Upper lobe of left lung (tissue), 6 donors: ENCODE data around the gene SUFU. TPM values are rescaled to one million over a fixed set of nuclear protein-coding genes. Genes with fewer than 3 reads are reported as not detected.

Experiments
- ATAC-seq, 2 donors: fragments of 200-7000 bp; cut with Tn5 transposase; one replicate each; pipeline ENCODE4 v1.9.1; 2022; ENCODE audit warnings: mild to moderate bottlenecking in 2 of 2, moderate library complexity in 2 of 2; ENCODE audit not compliant: low FRiP score in 2 of 2
- DNase-seq, 2 donors: peaks; one replicate each; pipeline ENCODE4 v3.0.0-alpha.2; 2019 to 2020
- H3K27ac ChIP-seq, 4 donors: fragments of 200-600 bp; sonication (generic); one replicate each; pipeline ENCODE4 v1.5.1; 2016 to 2019
- H3K27me3 ChIP-seq, 4 donors: fragments of 200-600 bp; sonication (generic); one replicate each; pipeline ENCODE4 v1.5.1; 2017 to 2019
- H3K36me3 ChIP-seq, 4 donors: fragments of 200-600 bp; sonication (generic); one replicate each; pipeline ENCODE4 v1.5.1; 2016 to 2019
- H3K4me1 ChIP-seq, 4 donors: fragments of 200-600 bp; sonication (generic); one replicate each; pipeline ENCODE4 v1.5.1; 2018 to 2019
- H3K4me3 ChIP-seq, 4 donors: fragments of 200-600 bp; sonication (generic); one replicate each; pipeline ENCODE4 v1.5.1; 2017 to 2019; ENCODE audit warnings: mild to moderate bottlenecking in 2 of 4, moderate library complexity in 1 of 4
- H3K9me3 ChIP-seq, 4 donors: fragments of 200-600 bp; sonication (generic); one replicate each; pipeline ENCODE4 v1.5.1; 2018 to 2019
- EP300 ChIP-seq, 4 donors: sonication (generic); formaldehyde crosslinking; IDR thresholded peaks; one replicate each; pipeline ENCODE4 v1.5.1; 2017; ENCODE audit warnings: antibody characterized with exemption in 4 of 4, control low read depth in 2 of 4
- POLR2A ChIP-seq, 4 donors: fragments of 450-650 bp; IDR thresholded peaks; one replicate each; pipeline ENCODE4 v1.5.1; 2016 to 2017; ENCODE audit warnings: antibody characterized with exemption in 4 of 4, mild to moderate bottlenecking in 2 of 4
- POLR2AphosphoS5 ChIP-seq, 2 donors: sonication (generic); formaldehyde crosslinking; IDR thresholded peaks; one replicate each; pipeline ENCODE4 v1.5.1; 2017; ENCODE audit warnings: antibody characterized with exemption in 2 of 2
- WGBS, 2 donors: methylation state at CpG; one replicate each; pipeline ENCODE4 v1.1.5; 2017 to 2018; 5-methylcytosine and 5-hydroxymethylcytosine counted together
- total RNA-seq, 6 donors: library from RNA; depleted of rRNA in 4 of 6; stranded (reverse); fragments of >200 nt in 4 of 6; gene quantifications; one replicate each; pipeline versions ENCODE4 v1.1.0 to v1.2.1, GENCODE V29; 2016 to 2021
- TF ChIP-seq, protein P1 (sequence below), 6 experiments: fragments of 450-650 bp in 4 of 6; fragments of 200-600 bp in 2 of 6; sonication (generic) in 2 of 6; IDR thresholded peaks; one replicate each; pipeline ENCODE4 v1.5.1; 2016 to 2019; ENCODE audit warnings: antibody characterized with exemption in 6 of 6
- donor health status: DM: no; HTN: no; CAD: no; lungs with moderate emphysema.
- donor health status: DM: no; HTN: yes; CAD: no; lungs with severe emphysema.

The SUFU gene
- total RNA-seq, 6 donors from 2014 or later, result 4.1 to 15.7 (median 11.9) TPM

DNA sequence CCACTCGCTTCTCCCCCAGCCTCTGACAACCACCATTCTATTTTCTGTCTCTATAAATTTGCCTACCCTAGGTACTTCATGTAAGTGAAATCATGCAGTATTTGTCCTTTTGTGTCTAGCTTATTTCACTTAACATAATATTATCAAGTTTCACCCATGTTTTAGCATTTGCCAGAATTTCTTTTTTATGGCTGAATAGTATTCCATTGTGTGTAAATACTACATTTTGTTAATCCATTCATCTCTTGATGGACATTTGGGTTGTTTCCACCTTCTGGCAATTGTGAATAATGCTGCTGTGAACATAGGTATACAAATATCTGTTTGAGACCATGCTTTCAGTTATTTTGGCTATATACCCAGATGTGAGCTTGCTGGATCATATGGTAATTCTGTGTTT, 83.1 kb downstream of the SUFU start:
- Histone ChIP-seq H3K4me1 (peaks cover 0 to 11% (median 3%) of the 10 kb centered on the region in 4 donors), H3K4me3 (no peak overlapping the region), H3K9me3 (no peaks in the 10 kb centered on the region), H3K27ac (no peak overlapping the region), H3K36me3 (no peaks in the 10 kb centered on the region), H3K27me3 (no peaks in the 10 kb centered on the region)
- WGBS, 2 donors, result 89 to 98% methylated on average over 1 of the region's 1 CpG
- TF ChIP-seq POLR2AphosphoS5 (IDR thresholded peaks at IDR 0.05) (no peak), EP300 (IDR thresholded peaks at IDR 0.05) (no peak), POLR2A (IDR thresholded peaks at IDR 0.05) (no peak)
- TF ChIP-seq, protein P1, sequence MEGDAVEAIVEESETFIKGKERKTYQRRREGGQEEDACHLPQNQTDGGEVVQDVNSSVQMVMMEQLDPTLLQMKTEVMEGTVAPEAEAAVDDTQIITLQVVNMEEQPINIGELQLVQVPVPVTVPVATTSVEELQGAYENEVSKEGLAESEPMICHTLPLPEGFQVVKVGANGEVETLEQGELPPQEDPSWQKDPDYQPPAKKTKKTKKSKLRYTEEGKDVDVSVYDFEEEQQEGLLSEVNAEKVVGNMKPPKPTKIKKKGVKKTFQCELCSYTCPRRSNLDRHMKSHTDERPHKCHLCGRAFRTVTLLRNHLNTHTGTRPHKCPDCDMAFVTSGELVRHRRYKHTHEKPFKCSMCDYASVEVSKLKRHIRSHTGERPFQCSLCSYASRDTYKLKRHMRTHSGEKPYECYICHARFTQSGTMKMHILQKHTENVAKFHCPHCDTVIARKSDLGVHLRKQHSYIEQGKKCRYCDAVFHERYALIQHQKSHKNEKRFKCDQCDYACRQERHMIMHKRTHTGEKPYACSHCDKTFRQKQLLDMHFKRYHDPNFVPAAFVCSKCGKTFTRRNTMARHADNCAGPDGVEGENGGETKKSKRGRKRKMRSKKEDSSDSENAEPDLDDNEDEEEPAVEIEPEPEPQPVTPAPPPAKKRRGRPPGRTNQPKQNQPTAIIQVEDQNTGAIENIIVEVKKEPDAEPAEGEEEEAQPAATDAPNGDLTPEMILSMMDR (IDR thresholded peaks at IDR 0.05), result no peak
- DNase-seq, result no peak
- ATAC-seq, result no peak

DNA sequence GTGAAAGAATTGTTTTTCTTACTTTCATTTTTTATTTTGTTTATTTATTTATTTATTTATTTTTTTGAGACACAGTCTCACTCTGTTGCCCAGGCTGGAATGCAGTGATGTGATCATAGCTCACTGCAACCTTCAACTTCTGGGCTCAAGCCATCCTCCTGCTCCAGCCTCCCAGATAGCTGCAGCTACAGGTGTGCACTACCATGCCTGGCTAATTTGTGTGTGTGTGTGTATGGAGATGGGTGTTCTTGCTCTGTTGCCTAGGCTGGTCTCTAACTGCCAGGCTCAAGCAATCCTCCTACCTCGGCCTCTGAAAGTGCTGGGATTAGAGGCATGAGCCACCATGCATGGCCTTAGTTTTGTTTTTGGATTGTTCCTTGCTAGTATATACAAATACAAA, 85.1 kb downstream of the SUFU start:
- WGBS, 2 donors, result 91 to 100% methylated on average over 1 of the region's 1 CpG
- H3K4me1 ChIP-seq, result no peaks in the 10 kb centered on the region
- no peaks in the 10 kb centered on the region for H3K27me3 ChIP-seq
- DNase-seq (no peak), ATAC-seq (no peak)
- H3K4me3 ChIP-seq, result no peak overlapping the region
- peaks cover 0 to under 1% (median 0%) of the 10 kb centered on the region in 4 donors for H3K36me3 ChIP-seq
- no peaks in the 10 kb centered on the region for H3K9me3 ChIP-seq
- TF ChIP-seq POLR2AphosphoS5 (IDR thresholded peaks at IDR 0.05), result no peak
- no peak for TF ChIP-seq POLR2A (IDR thresholded peaks at IDR 0.05)
- TF ChIP-seq EP300 (IDR thresholded peaks at IDR 0.05), result no peak
- TF ChIP-seq, protein P1 (IDR thresholded peaks at IDR 0.05), result no peak
- H3K27ac ChIP-seq, result no peak overlapping the region

DNA sequence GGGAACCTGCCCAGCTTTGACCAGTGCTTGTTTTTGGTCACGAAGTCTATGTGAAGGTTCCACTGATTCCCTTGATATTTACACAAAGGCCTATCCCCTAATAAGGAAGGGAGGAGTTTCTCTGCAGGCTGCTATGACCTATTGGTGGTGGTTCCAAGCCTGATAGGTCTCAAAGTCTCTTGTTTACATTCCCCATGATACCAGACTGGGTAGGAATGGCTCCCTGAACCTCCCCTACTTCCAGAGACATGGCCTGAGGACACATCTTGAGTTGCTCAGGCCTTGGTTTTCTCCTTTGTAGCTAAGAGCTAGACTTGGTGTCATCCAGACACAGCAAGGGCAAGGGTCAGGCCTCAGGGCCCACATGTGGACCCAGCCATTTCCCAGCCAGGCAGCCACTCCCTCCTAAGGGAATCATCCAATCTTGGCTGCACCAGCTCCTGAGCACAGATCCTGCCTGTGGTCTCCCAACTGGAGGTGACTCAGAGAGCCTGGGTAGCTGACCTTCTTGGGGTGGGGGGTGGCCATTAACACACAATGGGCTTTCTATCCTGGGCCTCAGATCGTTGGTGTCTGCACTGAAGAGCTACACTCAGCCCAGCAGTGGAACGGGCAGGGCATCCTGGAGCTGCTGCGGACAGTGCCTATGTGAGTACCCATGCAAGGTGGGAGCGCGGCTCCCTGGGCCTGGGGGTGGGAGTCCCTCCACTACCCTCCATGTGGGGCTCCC, 89.5 kb downstream of the SUFU start:
- peak in 1 of 2 donors; percentile 46 for DNase-seq
- peaks cover 0 to 13% (median 11%) of the 10 kb centered on the region in 4 donors for H3K36me3 ChIP-seq
- no peaks in the 10 kb centered on the region for H3K27me3 ChIP-seq
- no peak overlapping the region for H3K4me3 ChIP-seq
- peaks cover 20 to 30% (median 25%) of the 10 kb centered on the region in 4 donors for H3K4me1 ChIP-seq
- no peaks in the 10 kb centered on the region for H3K9me3 ChIP-seq
- TF ChIP-seq POLR2AphosphoS5 (IDR thresholded peaks at IDR 0.05) (no peak), EP300 (IDR thresholded peaks at IDR 0.05) (no peak), POLR2A (IDR thresholded peaks at IDR 0.05) (no peak)
- TF ChIP-seq, protein P1 (IDR thresholded peaks at IDR 0.05), result no peak
- H3K27ac ChIP-seq, result no peak overlapping the region
- ATAC-seq, result no peak
- 86 to 95% methylated on average over 6 of the region's 6 CpGs for WGBS, 2 donors

DNA sequence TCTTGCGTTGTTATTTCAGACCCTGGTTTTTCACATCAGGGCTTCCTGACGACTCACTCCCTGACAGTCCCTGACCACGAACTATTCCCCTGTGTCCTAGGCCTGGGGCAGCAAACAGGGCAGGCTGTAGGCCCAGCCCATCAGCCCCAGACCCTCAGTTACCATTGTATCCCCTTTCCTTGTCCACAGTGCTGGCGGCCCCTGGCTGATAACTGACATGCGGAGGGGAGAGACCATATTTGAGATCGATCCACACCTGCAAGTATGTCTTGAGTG, 90.0 kb downstream of the SUFU start:
- Histone ChIP-seq H3K27ac (no peak overlapping the region), H3K4me3 (no peak overlapping the region), H3K9me3 (no peaks in the 10 kb centered on the region), H3K36me3 (peaks cover 0 to 16% (median 12%) of the 10 kb centered on the region in 4 donors), H3K4me1 (peaks cover 25 to 35% (median 30%) of the 10 kb centered on the region in 4 donors), H3K27me3 (no peaks in the 10 kb centered on the region)
- no peak for ATAC-seq
- 84 to 92% methylated on average over 6 of the region's 6 CpGs for WGBS, 2 donors
- TF ChIP-seq EP300 (IDR thresholded peaks at IDR 0.05) (no peak), POLR2A (IDR thresholded peaks at IDR 0.05) (no peak)
- DNase-seq, result no peak

DNA sequence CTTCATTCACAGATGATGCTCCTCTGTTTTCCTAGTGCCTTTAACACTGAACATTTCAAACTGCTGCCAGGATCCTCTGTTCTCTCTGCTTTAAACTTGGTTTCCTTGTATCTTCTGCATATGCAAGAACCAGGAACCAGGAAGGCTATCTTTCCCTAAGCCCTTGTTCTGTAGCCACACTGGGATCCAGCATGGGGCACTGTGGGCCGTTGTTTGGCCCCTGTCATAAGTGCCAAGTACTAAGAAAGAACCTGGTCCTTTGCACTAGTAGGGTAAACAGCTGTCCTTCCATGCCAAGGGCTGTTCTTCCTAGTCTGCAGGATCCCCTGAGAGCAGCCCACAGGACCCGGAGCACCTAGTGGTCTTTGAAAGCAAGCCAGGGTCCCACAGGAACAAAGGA, 91.5 kb downstream of the SUFU start:
- ATAC-seq (no peak), DNase-seq (no peak)
- H3K9me3 ChIP-seq, result no peaks in the 10 kb centered on the region
- H3K27ac ChIP-seq, result peak overlapping the region in 2 of 4 donors; percentile 36 to 82
- H3K4me3 ChIP-seq, result no peak overlapping the region
- no peaks in the 10 kb centered on the region for H3K27me3 ChIP-seq
- H3K36me3 ChIP-seq, result peaks cover 0 to 27% (median 15%) of the 10 kb centered on the region in 4 donors
- 38 to 44% methylated on average over 2 of the region's 2 CpGs for whole genome bisulfite sequencing, 2 donors
- TF ChIP-seq EP300 (IDR thresholded peaks at IDR 0.05) (no peak), POLR2AphosphoS5 (IDR thresholded peaks at IDR 0.05) (no peak)
- TF ChIP-seq, protein P1 (IDR thresholded peaks at IDR 0.05), result no peak
- H3K4me1 ChIP-seq, result peaks cover 36 to 49% (median 42%) of the 10 kb centered on the region in 4 donors
